ENCODE data around the gene MORC1. TPM values are rescaled to one million over a fixed set of nuclear protein-coding genes. Genes with fewer than 3 reads are reported as not detected.

MORC1 gene
- total RNA-seq, 1 donor from 2014 or later, result not detected

GRCh38 chr3:109131276-109131675 lies 13.3 kb upstream of the MORC1 start:
- DNase-seq (ENCODE audit: low read depth), result no peak
- TF ChIP-seq, protein P1, sequence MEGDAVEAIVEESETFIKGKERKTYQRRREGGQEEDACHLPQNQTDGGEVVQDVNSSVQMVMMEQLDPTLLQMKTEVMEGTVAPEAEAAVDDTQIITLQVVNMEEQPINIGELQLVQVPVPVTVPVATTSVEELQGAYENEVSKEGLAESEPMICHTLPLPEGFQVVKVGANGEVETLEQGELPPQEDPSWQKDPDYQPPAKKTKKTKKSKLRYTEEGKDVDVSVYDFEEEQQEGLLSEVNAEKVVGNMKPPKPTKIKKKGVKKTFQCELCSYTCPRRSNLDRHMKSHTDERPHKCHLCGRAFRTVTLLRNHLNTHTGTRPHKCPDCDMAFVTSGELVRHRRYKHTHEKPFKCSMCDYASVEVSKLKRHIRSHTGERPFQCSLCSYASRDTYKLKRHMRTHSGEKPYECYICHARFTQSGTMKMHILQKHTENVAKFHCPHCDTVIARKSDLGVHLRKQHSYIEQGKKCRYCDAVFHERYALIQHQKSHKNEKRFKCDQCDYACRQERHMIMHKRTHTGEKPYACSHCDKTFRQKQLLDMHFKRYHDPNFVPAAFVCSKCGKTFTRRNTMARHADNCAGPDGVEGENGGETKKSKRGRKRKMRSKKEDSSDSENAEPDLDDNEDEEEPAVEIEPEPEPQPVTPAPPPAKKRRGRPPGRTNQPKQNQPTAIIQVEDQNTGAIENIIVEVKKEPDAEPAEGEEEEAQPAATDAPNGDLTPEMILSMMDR (conservative IDR thresholded peaks at IDR 0.05; ENCODE audit: low read depth, low read length), result no peak
- no peak overlapping the region for H3K4me3 ChIP-seq (ENCODE audit: low read depth, low read length)

- no peak for DNase-seq (ENCODE audit: low read depth)
- no peak overlapping the region for H3K4me3 ChIP-seq (ENCODE audit: low read depth, low read length)
- TF ChIP-seq, protein P1 (conservative IDR thresholded peaks at IDR 0.05; ENCODE audit: low read depth, low read length), result no peak
These were observed 9.6 kb upstream of the MORC1 start for GRCh38 chr3:109127553-109127952.

- TF ChIP-seq, protein P1 (conservative IDR thresholded peaks at IDR 0.05; ENCODE audit: low read depth, low read length), result no peak
- no peak overlapping the region for H3K4me3 ChIP-seq (ENCODE audit: low read depth, low read length)
- DNase-seq (ENCODE audit: low read depth), result no peak
These were observed 8.0 kb upstream of the MORC1 start for GRCh38 chr3:109125902-109126301.

GRCh38 chr3:109122690-109123089 lies 4.8 kb upstream of the MORC1 start:
- DNase-seq (ENCODE audit: low read depth), result no peak
- no peak overlapping the region for H3K4me3 ChIP-seq (ENCODE audit: low read depth, low read length)
- TF ChIP-seq, protein P1 (conservative IDR thresholded peaks at IDR 0.05; ENCODE audit: low read depth, low read length), result no peak

GRCh38 chr3:109118584-109118983 lies 650 bp upstream of the MORC1 start:
- no peak for DNase-seq (ENCODE audit: low read depth)
- TF ChIP-seq, protein P1 (conservative IDR thresholded peaks at IDR 0.05; ENCODE audit: low read depth, low read length), result no peak
- no peak overlapping the region for H3K4me3 ChIP-seq (ENCODE audit: low read depth, low read length)

DNA sequence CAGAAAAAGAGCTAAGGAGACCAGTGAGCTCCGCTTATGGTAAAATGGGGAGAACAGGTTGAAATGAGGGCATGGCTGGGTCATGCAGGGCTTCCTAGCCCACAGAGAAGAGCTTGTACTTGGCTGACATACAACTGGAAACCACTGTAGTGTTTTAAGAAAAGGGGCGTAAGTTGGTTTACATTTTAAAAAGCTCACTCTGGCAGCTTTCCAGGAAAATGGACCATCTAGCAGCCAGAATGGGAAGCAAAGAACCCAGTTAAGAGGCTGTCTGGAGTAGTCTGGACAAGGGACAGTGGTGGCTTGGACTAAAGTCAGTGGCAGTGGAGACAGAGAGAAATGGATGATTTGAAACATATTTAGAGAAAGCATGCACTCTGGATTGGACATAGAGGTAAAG lies 1.9 kb downstream of the MORC1 start:
- DNase-seq (ENCODE audit: low read depth), result no peak
- TF ChIP-seq, protein P1 (conservative IDR thresholded peaks at IDR 0.05; ENCODE audit: low read depth, low read length), result no peak
- no peak overlapping the region for H3K4me3 ChIP-seq (ENCODE audit: low read depth, low read length)

DNA sequence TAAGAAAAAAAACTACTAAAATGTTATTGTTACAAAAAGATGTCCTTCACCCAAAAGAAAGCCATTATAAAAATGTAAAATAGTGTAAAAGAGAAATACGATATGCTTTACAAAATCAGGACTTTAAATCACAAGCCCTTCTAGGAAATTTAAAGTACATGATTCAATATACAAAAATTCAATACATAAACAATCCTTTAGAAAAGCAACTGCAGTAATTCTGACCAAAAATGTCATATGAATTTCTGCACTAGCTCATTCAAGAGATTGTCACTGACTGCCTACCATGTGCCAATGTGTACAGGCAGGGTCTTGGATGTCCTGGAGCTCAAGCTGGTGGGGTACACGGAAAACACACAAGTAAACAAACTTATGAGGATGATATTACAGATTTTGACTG lies 2.5 kb downstream of the MORC1 start:
- H3K4me3 ChIP-seq (ENCODE audit: low read depth, low read length), result no peak overlapping the region
- TF ChIP-seq, protein P1 (conservative IDR thresholded peaks at IDR 0.05; ENCODE audit: low read depth, low read length), result no peak
- DNase-seq (ENCODE audit: low read depth), result no peak

Measured in epithelial cell of proximal tubule (primary cell).